Astrocyte of the cerebellum (primary cell): ENCODE results near the gene RPL23.
A peak's percentile ranks its signal among the peaks of the same experiment; 100 is the strongest.

Source experiments
- DNase-seq: peaks from one replicate; pipeline ENCODE4 v3.0.0-alpha.2; 2011; ENCODE audit warnings: low read depth
- H3K4me3 ChIP-seq: 2 replicates; pipeline ENCODE4 v1.5.1; 2011; ENCODE audit warnings: mild to moderate bottlenecking, low read depth, low read length, moderate library complexity
- in situ Hi-C: cut with HindIII; loops from 2 replicates; pipeline ENCODE4 v1.10.0; 2017; ENCODE audit warnings: low sequenced_read_pairs
- TF ChIP-seq, protein P1 (sequence below): IDR thresholded peaks from 2 replicates; pipeline ENCODE4 v1.5.1; 2012; ENCODE audit warnings: low read length, low read depth, moderate library complexity, mild to moderate bottlenecking; ENCODE audit errors: missing control alignments

The RPL23 gene

DNA sequence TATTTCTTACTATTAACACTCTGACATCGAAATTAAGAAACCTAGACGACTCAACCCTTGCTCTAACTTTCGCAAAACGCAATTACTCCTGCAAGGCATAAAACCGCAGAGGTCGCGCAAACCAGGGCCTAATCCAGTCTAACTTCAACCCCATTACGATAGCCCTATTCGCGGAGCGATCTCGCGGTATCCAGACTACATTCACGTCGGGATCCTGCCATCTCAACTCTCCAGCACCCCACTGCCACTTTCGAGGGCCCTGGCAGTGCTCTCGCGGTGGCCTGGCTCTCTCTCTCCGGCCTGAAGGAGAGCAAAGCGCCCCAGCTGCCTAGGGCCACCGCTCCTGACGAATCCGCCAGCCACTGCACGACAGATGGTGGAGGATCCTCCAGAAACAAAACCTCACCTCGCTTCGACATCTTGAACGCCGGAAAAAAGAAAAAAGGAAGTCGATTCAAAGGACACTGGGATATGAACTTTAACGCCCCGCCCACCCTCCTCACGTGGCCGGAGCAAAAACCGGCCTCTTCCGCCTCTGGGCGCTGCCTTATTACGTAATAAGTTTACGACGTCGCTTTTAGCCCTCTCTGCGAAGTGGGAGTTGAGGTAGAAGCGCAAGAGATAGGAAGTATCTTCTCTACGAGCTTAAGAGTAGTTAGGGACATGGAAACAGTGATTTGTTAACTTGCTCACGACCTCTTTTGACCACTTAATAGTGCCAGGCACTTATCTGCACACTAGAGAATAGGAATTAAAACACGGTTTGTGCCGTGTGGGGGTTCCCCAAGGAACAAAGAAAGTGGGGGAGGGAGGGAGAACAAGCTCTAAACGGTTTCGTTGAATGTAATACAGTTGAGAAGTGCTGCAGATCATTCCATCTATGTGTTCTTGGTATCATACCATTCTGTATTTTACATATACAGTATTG lies at the start of gene RPL23:
RPL23 (minus strand) TSS at position 430 of the 928 bp plus-strand sequence; CDS start at position 419, 11 bp downstream.
- H3K4me3 ChIP-seq = peak within 1 kb of the TSS; percentile 63
- in situ Hi-C loops = no loop called here
- TF ChIP-seq, protein P1, sequence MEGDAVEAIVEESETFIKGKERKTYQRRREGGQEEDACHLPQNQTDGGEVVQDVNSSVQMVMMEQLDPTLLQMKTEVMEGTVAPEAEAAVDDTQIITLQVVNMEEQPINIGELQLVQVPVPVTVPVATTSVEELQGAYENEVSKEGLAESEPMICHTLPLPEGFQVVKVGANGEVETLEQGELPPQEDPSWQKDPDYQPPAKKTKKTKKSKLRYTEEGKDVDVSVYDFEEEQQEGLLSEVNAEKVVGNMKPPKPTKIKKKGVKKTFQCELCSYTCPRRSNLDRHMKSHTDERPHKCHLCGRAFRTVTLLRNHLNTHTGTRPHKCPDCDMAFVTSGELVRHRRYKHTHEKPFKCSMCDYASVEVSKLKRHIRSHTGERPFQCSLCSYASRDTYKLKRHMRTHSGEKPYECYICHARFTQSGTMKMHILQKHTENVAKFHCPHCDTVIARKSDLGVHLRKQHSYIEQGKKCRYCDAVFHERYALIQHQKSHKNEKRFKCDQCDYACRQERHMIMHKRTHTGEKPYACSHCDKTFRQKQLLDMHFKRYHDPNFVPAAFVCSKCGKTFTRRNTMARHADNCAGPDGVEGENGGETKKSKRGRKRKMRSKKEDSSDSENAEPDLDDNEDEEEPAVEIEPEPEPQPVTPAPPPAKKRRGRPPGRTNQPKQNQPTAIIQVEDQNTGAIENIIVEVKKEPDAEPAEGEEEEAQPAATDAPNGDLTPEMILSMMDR = no peak

DNA sequence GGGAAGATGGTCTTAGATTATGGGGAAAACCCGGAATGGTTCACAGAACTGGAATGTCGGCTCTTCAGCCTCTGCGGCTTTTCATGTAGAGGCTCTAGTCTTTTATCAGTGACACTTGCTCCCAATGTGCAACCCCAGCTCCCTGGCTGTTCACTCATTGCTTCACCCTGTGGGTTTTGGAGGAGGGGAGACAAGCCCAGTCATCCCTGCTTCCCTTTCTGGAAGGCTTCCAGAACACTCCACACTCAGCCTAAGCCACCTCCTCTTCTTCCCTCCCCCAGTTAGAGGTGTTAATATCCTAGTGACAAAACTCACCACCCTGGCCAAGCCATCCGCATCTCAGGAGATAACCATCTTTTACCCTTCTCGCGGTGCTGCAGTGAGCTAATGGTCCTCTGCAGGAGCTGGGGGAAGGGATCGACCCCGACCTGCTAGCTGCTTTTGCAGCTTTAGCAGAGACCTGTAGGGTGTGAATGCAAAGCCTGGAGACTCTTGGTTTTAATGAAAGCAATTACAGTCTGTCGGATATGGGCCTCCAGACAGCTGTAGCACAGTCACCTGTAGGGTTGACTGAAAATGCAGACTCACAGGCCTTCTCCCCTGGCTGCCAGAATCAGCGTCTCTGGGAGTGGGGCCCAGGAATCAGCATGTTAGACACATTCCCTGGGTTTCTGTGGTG lies 47.6 kb upstream of the RPL23 start:
- TF ChIP-seq, protein P1 = no peak
- no peak overlapping the region for H3K4me3 ChIP-seq
- DNase-seq = peak; percentile 77
- in situ Hi-C loops = no loop called here

More for the DNA sequence above, at the start of gene RPL23:
- peak; percentile 94 for DNase-seq

DNA sequence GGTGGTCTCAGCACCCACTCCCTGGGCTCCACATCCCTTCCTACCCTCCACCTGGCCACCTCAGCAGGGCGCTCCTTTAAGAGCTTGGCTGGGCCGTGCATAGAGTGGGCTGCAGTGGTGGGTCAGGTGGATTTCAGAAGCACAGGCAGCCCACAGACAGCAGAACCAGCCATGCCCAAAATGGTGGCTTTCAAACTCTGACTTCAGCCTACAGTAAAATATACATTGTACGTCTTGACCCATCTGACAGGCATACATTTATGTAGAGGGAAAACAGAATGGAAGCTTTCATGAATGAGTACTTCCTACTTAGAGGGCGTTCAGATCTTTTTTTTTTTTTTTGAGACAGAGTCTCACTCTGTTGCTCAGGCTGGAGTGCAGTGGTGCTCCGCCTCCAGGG lies 45.9 kb upstream of the RPL23 start:
- in situ Hi-C loops = no loop called here
- H3K4me3 ChIP-seq = no peak overlapping the region
- no peak for DNase-seq
- TF ChIP-seq, protein P1 = no peak

DNA sequence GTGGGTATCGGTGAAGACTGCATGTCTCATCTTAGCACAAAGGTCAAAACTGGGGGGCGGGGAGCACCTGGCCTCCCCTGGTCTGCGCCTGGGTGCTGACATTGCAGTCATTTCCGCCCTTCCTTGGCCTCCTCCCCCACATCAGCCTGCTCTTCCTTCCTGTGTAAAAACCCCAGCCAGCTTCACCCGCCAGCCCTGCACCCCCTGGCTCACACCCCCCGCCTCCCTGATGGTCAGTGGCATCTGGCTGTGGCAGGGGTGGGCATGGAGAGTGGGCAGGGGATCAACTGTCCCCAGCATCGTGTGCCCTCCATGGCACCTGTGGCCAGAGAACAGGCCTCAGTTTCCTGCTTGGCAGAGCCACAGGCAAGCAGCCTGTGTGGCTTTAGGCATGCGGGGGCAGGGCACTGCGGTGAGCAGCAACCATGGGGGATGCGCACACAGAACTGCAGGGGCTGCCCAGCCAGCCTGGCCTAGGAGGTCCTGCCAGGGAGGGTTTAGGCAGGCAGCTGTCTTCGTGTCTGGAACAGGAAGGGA lies 45.4 kb upstream of the RPL23 start:
- in situ Hi-C loops = no loop called here
- DNase-seq = no peak
- TF ChIP-seq, protein P1 = no peak

DNA sequence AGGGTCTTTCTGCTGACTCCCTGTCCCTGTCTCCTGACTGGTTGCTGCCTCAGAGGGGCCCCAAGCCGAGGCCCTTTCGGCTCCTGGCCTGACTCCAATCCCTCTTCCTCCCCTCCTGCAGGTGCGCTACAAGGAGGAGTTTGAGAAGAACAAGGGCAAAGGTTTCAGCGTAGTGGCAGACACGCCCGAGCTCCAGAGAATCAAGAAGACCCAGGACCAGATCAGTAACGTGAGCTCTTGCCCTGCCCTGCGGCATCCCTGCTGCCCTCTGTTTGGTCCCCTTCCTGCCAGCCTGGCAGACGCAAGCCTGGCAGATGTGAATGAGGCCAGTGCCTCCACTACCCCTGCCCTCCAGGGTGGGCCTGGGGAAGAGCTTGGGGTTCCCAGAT lies 44.8 kb upstream of the RPL23 start:
- H3K4me3 ChIP-seq = no peak overlapping the region
- TF ChIP-seq, protein P1 = no peak
- in situ Hi-C loops = no loop called here
- no peak for DNase-seq

More for the DNA sequence above, 45.4 kb upstream of the RPL23 start:
- no peak overlapping the region for H3K4me3 ChIP-seq

DNA sequence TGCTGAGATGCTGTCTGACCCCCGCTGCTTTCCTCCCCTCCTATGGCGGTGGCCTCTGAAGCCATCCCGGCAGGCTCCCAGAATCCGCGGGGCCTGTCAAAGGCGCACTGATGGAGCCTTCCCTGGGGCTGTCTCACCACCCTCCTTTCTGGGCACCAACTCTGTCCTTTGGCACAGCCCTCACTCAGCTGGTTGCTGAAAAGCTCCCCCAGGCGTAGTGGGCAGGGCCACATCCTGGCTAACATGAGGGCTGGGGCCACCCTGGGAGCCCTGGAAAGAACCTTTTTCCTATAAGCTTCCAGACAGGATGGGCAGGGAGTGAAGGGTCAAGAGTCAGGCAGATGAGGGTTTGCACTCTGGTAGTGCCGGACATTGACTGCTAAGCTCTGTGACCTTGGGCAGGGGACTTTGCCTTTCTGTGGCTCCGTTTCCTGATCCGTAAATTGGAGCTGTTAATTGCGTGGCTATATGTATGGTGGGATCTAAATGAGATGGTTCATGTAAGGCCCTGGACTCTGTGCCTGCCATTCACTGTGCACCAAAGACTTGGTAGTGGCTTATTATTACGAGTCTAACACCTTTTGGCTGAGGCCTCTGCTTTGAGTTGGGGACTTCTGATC lies 44.3 kb upstream of the RPL23 start:
- in situ Hi-C loops = no loop called here
- TF ChIP-seq, protein P1 = no peak
- H3K4me3 ChIP-seq = no peak overlapping the region
- no peak for DNase-seq
